Thyroid gland (tissue), 4 donors: ENCODE data around the gene CDH22.

ENCODE experiments used
- CTCF ChIP-seq, 6 experiments: fragments of 200-600 bp in 3 of 6; fragments of 450-650 bp in 3 of 6; sonication (generic) in 3 of 6; IDR thresholded peaks; one replicate each; pipeline ENCODE4 v1.5.1; 2016 to 2019; ENCODE audit warnings: antibody characterized with exemption in 6 of 6, mild to moderate bottlenecking in 2 of 6, inconsistent platforms in 1 of 6, moderate library complexity in 1 of 6
- POLR2A ChIP-seq, 2 donors: fragments of 450-650 bp; IDR thresholded peaks; one replicate each; pipeline ENCODE4 v1.6.1; 2017; ENCODE audit warnings: antibody characterized with exemption in 2 of 2, mild to moderate bottlenecking in 2 of 2, moderate library complexity in 1 of 2

- TF ChIP-seq POLR2A (IDR thresholded peaks at IDR 0.05) = no peak
- TF ChIP-seq CTCF (IDR thresholded peaks at IDR 0.05) = no peak
Measured at GRCh38 chr20:46265539-46265938, 42.8 kb downstream of the CDH22 start.
